Measurements from ENCODE around the gene JDP2. TPM values are rescaled to one million over a fixed set of nuclear protein-coding genes. Genes with fewer than 3 reads are reported as not detected.

JDP2 gene
- total RNA-seq, 1 experiment from 2014 or later, result 22.8 TPM

DNA sequence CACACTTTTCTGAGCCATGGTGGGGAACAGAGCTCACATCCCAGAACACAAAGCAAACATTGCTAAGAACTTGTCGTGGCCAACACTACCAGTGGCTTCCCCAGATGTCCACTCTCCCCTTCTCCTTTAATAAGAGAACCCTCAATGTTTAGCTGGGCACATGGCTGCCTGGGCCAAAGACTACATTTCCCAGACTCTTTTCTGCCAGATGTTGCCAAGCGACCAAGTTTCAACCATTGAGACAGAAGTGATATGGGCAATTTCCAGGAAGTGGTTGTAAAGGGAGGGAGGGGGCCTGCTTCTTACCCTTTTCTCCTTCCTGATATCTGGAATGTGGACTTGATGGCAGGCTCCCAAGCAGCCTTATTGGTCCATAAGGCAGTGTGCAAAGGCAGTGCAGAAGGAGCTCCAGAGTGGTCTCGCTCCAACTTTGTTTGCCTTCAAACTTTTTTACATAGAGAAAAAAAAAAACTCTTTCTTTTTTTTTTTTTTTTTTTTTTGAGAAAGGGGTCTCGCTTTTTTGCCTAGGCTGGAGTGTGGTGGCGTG lies 24.9 kb upstream of the JDP2 start:
- no peak overlapping the region for H3T11ph ChIP-seq (ENCODE audit: low read length)
- no peak overlapping the region for H3K18ac ChIP-seq (ENCODE audit: insufficient read length, low read depth, low read length)
- no peaks in the 10 kb centered on the region for H3K23me2 ChIP-seq (ENCODE audit: insufficient read length, low read depth, low read length, poor library complexity, severe bottlenecking)
- peaks cover 1% of the 10 kb centered on the region; the same call in 1 of the 2 replicates for H3K27me3 Mint-ChIP-seq (ENCODE audit: low read depth)
- H3K14ac ChIP-seq (ENCODE audit: insufficient read depth, low read length), result no peak overlapping the region
- H2AFZ ChIP-seq (ENCODE audit: low read length), result no peak overlapping the region
- peaks cover 2 to 11% (median 3%) of the 10 kb centered on the region in 3 experiments; a peak in 3 of 7 replicates for H3K36me3 Mint-ChIP-seq (ENCODE audit: insufficient read depth in 1 of 3, low read depth in 3 of 3)
- H4K8ac ChIP-seq (replicated peaks; ENCODE audit: insufficient read length, low read depth, low read length), result no peak overlapping the region
- no peaks in the 10 kb centered on the region for H3K27me3 ChIP-seq (ENCODE audit: insufficient read depth, low read length)
- H3K4me3 Mint-ChIP-seq, result no peak overlapping the region
- no peak overlapping the region for H3K27ac ChIP-seq (ENCODE audit: insufficient read length, low read depth, low read length)
- TF ChIP-seq CTCF (conservative IDR thresholded peaks at IDR 0.05), result no peak
- no peak overlapping the region for H2BK120ac ChIP-seq (ENCODE audit: low read depth, low read length, poor library complexity, severe bottlenecking)
- no peak for DNase-seq
- H2BK5ac ChIP-seq (ENCODE audit: insufficient read length, low read length), result no peak overlapping the region
- H3K23ac ChIP-seq (ENCODE audit: insufficient read length, low read depth, low read length), result no peak overlapping the region
- H2AK5ac ChIP-seq (ENCODE audit: insufficient read length, low read length), result no peak overlapping the region
- H3K9ac ChIP-seq (ENCODE audit: extremely low read depth, insufficient read length, low read length), result no peak overlapping the region
- H4K91ac ChIP-seq (ENCODE audit: insufficient read length, low read depth, low read length), result no peak overlapping the region
- H3K9me3 Mint-ChIP-seq, result peaks cover 4% of the 10 kb centered on the region in 2 experiments; a peak in 3 of 5 replicates
- H3K4ac ChIP-seq (ENCODE audit: low read depth, low read length), result no peak overlapping the region
- H2BK12ac ChIP-seq (ENCODE audit: insufficient read length, low read depth, low read length), result no peak overlapping the region
- no peaks in the 10 kb centered on the region for H3K79me2 ChIP-seq (ENCODE audit: insufficient read depth, low read length)
- H2BK20ac ChIP-seq (ENCODE audit: low read depth, low read length, poor library complexity, severe bottlenecking), result no peak overlapping the region
- H3K4me1 Mint-ChIP-seq, result peaks cover 19 to 27% of the 10 kb centered on the region in 2 experiments
- WGBS (ENCODE audit: extremely low coverage, insufficient read length, low lambda C conversion rate), result no CpG with 5 or more reads among the region's 5 CpGs
- no peak overlapping the region for H3K27ac Mint-ChIP-seq
- H3K4me1 ChIP-seq (ENCODE audit: insufficient read depth, low read length), result 0 out of 2 replicates have a peak, but pooled peaks cover 3% of the 10 kb centered on the region
- no peaks in the 10 kb centered on the region for H3K9me3 ChIP-seq (ENCODE audit: control insufficient read depth, low read depth, low read length)
- H3K4me2 ChIP-seq (ENCODE audit: insufficient read depth, insufficient read length, low read length), result no peak overlapping the region
- H3K79me1 ChIP-seq (ENCODE audit: insufficient read depth, low read depth, low read length, poor library complexity, severe bottlenecking), result no peaks in the 10 kb centered on the region
- H2BK15ac ChIP-seq (ENCODE audit: low read depth, low read length), result peak overlapping the region; percentile 60; the same call in 1 of the 2 replicates
- H3K56ac ChIP-seq (ENCODE audit: insufficient read length, low read depth, low read length), result no peak overlapping the region
- no peak overlapping the region for H4K5ac ChIP-seq (ENCODE audit: insufficient read length, low read depth, low read length)
- no peaks in the 10 kb centered on the region for H4K20me1 ChIP-seq (ENCODE audit: control insufficient read depth, insufficient read depth, insufficient read length)
